PC-9 (cell line): ENCODE data around the gene WDR44. TPM values are rescaled to one million over a fixed set of nuclear protein-coding genes. Genes with fewer than 3 reads are reported as not detected.

Source experiments
- BruUV-seq: library from RNA; stranded (reverse); fragments of 400-500 nt; replicated peaks from 2 replicates; lab custom pipeline; 2021; lab: Mats Ljungman, UMichigan
- CTCF ChIA-PET: fragments of 300-600 bp; sonication (Branson Sonifier 250); formaldehyde crosslinking; loops from one replicate; lab custom pipeline; 2022; ENCODE audit warnings: antibody characterized with exemption; lab: Charles Lee
- POLR2A ChIA-PET: fragments of 300-600 bp; sonication (Branson Sonifier 250); formaldehyde crosslinking; loops from one replicate; lab custom pipeline; 2022; ENCODE audit warnings: antibody characterized with exemption; ENCODE audit not compliant: unreplicated experiment; lab: Charles Lee
- DNase-seq, 2 experiments: peaks; one replicate each; pipeline versions ENCODE4 v3.0.0 to v3.0.0-alpha.2; 2015 to 2022; ENCODE audit warnings: mixed read lengths in 1 of 2
- H2AFZ ChIP-seq: fragments of 200-600 bp; sonication (generic); 2 replicates; pipeline ENCODE4 v1.8.1; 2017; ENCODE audit warnings: antibody characterized with exemption
- H3F3A ChIP-seq: fragments of 200-600 bp; sonication (generic); 2 replicates; pipeline ENCODE4 v1.8.1; 2017; ENCODE audit warnings: antibody characterized with exemption, mild to moderate bottlenecking, low read depth; ENCODE audit not compliant: insufficient read depth
- H3K27ac ChIP-seq: fragments of 200-600 bp; sonication (generic); 2 replicates; pipeline ENCODE4 v1.6.1; 2016; ENCODE audit warnings: mixed run types
- H3K27me3 ChIP-seq: fragments of 200-600 bp; sonication (generic); 2 replicates; pipeline ENCODE4 v1.6.1; 2016; ENCODE audit warnings: low read depth, mixed run types; ENCODE audit not compliant: insufficient read depth
- H3K36me3 ChIP-seq: fragments of 200-600 bp; sonication (generic); 2 replicates; pipeline ENCODE4 v1.6.1; 2016; ENCODE audit warnings: low read depth, mixed run types
- H3K4me1 ChIP-seq: fragments of 200-600 bp; sonication (generic); replicated peaks from 2 replicates; pipeline ENCODE4 v1.6.1; 2016; ENCODE audit warnings: mixed run types; ENCODE audit not compliant: insufficient read depth
- H3K4me2 ChIP-seq: fragments of 200-600 bp; sonication (generic); 2 replicates; pipeline ENCODE4 v1.6.1; 2017; ENCODE audit warnings: mixed run types
- H3K4me3 ChIP-seq: fragments of 200-600 bp; sonication (generic); 2 replicates; pipeline ENCODE4 v1.6.1; 2016; ENCODE audit warnings: mixed run types
- H3K79me2 ChIP-seq: fragments of 200-600 bp; sonication (generic); 2 replicates; pipeline ENCODE4 v1.6.1; 2017; ENCODE audit warnings: low read depth, mixed run types
- H3K9me2 ChIP-seq: fragments of 200-600 bp; sonication (generic); 2 replicates; pipeline ENCODE4 v1.8.1; 2017; ENCODE audit warnings: mild to moderate bottlenecking; ENCODE audit not compliant: insufficient read depth
- H3K9me3 ChIP-seq: fragments of 200-600 bp; sonication (generic); 2 replicates; pipeline ENCODE4 v1.8.1; 2016; ENCODE audit warnings: low read depth; ENCODE audit not compliant: insufficient read depth
- H4K20me1 ChIP-seq: fragments of 200-600 bp; sonication (generic); 2 replicates; pipeline ENCODE4 v1.8.1; 2017; ENCODE audit not compliant: insufficient read depth
- EZH2 ChIP-seq: fragments of 200-600 bp; sonication (generic); IDR thresholded peaks from 2 replicates; pipeline ENCODE4 v1.8.0; 2017; ENCODE audit warnings: antibody characterized with exemption, low read depth
- intact Hi-C: fragments of 100-400 bp; cut with micrococcal nuclease; formaldehyde crosslinking; loops from one replicate; pipeline ENCODE4 v1.10.0; 2022; ENCODE audit not compliant: unreplicated experiment
- total RNA-seq: library from RNA; stranded (reverse); gene quantifications from 2 replicates; pipeline ENCODE4 v1.2.3, GENCODE V29; 2021
- TF ChIP-seq, protein P1 (sequence below): fragments of 200-600 bp; sonication (generic); conservative IDR thresholded peaks from 2 replicates; pipeline ENCODE4 v1.6.1; 2017; ENCODE audit warnings: mixed run types, antibody characterized with exemption, mild to moderate bottlenecking, moderate library complexity

The WDR44 gene
- total RNA-seq, 1 experiment from 2014 or later, result 30.9 TPM

DNA sequence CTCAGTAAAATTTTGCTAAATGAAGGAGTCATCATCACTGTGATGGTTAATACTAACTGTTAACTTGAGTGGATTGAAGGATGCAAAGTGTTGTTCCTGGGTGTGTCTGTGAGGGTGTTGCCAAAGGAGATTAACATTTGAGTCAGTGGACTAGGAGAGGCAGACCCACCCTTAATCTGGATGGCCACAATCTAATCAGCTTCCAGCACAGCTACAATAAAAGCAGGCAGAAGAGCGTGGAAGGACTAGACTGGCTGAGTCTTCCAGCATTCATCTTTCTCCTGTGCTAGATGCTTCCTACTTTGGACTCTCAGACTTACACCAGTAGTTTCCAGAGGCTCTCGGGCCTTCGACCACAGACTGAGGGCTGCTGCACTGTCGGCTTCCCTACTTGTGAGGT lies 21.3 kb upstream of the WDR44 start:
- ChIA-PET CTCF (no interaction called here), POLR2A (no interaction called here)
- intact Hi-C loops, result no loop called here
- TF ChIP-seq EZH2, result no peak
- TF ChIP-seq, protein P1, sequence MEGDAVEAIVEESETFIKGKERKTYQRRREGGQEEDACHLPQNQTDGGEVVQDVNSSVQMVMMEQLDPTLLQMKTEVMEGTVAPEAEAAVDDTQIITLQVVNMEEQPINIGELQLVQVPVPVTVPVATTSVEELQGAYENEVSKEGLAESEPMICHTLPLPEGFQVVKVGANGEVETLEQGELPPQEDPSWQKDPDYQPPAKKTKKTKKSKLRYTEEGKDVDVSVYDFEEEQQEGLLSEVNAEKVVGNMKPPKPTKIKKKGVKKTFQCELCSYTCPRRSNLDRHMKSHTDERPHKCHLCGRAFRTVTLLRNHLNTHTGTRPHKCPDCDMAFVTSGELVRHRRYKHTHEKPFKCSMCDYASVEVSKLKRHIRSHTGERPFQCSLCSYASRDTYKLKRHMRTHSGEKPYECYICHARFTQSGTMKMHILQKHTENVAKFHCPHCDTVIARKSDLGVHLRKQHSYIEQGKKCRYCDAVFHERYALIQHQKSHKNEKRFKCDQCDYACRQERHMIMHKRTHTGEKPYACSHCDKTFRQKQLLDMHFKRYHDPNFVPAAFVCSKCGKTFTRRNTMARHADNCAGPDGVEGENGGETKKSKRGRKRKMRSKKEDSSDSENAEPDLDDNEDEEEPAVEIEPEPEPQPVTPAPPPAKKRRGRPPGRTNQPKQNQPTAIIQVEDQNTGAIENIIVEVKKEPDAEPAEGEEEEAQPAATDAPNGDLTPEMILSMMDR, result no peak
- Histone ChIP-seq H3F3A (no peaks in the 10 kb centered on the region), H3K9me3 (no peaks in the 10 kb centered on the region), H3K9me2 (no peaks in the 10 kb centered on the region), H3K36me3 (no peaks in the 10 kb centered on the region), H3K27ac (no peak overlapping the region), H3K79me2 (no peaks in the 10 kb centered on the region), H3K4me2 (no peak overlapping the region), H2AFZ (no peak overlapping the region), H4K20me1 (no peaks in the 10 kb centered on the region), H3K4me3 (no peak overlapping the region), H3K27me3 (no peaks in the 10 kb centered on the region), H3K4me1 (no peaks in the 10 kb centered on the region)
- no peak for DNase-seq
- no TSS peak for BruUV-seq

DNA sequence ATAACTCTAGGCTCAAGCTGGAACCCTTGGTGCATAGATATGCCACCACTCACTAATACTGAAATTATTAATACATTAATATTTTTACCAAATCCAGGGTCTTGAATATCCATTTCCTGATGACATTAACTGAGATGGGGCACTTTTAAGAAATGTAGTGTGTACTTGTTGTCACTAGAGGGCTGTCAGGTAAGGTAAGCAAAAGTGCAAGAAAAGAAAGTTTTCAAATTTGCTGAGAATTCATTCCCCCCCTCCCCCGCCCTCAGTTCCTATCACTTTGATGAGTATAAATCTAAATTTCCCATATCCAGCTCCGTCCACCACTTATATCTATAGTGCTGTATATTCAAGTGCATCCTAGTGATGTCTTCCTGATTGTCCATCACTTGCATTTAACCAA lies 20.5 kb upstream of the WDR44 start:
- Histone ChIP-seq H3K27me3 (no peaks in the 10 kb centered on the region), H3F3A (no peaks in the 10 kb centered on the region), H4K20me1 (no peaks in the 10 kb centered on the region), H3K4me2 (no peak overlapping the region), H3K36me3 (no peaks in the 10 kb centered on the region), H3K27ac (no peak overlapping the region), H3K9me2 (no peaks in the 10 kb centered on the region), H3K4me3 (no peak overlapping the region), H3K9me3 (no peaks in the 10 kb centered on the region), H3K4me1 (no peaks in the 10 kb centered on the region), H3K79me2 (no peaks in the 10 kb centered on the region), H2AFZ (no peak overlapping the region)
- DNase-seq, result no peak
- BruUV-seq, result no TSS peak
- no peak for TF ChIP-seq EZH2
- TF ChIP-seq, protein P1, result peak; percentile 58
- intact Hi-C loops, result no loop called here
- ChIA-PET POLR2A (no interaction called here), CTCF (interaction anchor here (0.6 kb wide), 2 partner anchors 271 to 311 kb away, joined by 3 to 9 read pairs; no protein-coding TSS in a partner anchor)

DNA sequence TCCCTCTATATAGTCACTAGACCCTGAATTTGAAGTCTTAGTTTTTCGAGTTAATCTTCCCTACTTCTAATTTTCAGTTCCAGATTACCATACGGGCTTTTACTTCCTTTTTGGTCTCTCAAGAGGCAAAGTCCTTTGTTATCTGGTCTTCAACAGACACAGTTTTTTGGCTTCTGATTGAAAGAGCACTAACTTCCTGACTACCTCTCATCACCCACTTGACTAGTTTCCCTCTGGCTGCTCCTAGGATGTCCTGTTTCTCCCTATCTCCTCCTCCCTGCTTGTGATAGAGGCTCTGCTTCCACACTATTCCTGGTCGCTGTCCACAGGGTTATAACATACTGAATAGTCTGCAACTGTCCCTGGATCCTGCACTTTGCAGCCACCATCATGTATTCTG lies 16.7 kb upstream of the WDR44 start:
- H3K27ac ChIP-seq, result no peak overlapping the region
- H3K4me2 ChIP-seq, result no peak overlapping the region
- H3K9me2 ChIP-seq, result no peaks in the 10 kb centered on the region
- DNase-seq, result no peak
- no TSS peak for BruUV-seq
- no peak for TF ChIP-seq EZH2
- intact Hi-C loops, result no loop called here
- H2AFZ ChIP-seq, result no peak overlapping the region
- ChIA-PET POLR2A (interaction anchor here (0.5 kb wide), 1 partner anchor 259 kb away, joined by 3 read pairs; no protein-coding TSS in a partner anchor), CTCF (no interaction called here)
- H3K4me1 ChIP-seq, result no peaks in the 10 kb centered on the region
- no peaks in the 10 kb centered on the region for H4K20me1 ChIP-seq
- H3F3A ChIP-seq, result no peaks in the 10 kb centered on the region
- no peaks in the 10 kb centered on the region for H3K9me3 ChIP-seq
- H3K36me3 ChIP-seq, result no peaks in the 10 kb centered on the region
- H3K79me2 ChIP-seq, result no peaks in the 10 kb centered on the region
- no peak overlapping the region for H3K4me3 ChIP-seq
- H3K27me3 ChIP-seq, result no peaks in the 10 kb centered on the region

DNA sequence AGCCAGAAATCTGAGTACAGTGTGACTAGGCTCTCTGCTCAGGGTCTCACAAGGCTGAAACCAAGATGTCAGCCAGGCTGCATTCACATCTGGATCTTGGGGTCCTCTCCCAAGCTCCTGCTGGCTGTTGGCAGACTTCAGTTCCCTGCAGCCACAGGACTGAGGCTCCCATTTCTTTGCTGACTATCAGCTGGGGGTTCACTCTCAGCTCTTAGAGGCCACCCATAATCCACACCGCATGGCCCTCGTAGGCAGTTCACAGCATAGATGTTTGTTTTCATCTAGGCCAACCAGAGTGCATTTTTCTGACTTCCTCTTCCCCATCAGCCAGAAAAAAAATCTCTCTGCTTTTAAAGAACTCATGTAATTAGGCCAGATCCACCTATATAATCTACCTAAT lies 8.2 kb upstream of the WDR44 start:
- Histone ChIP-seq H3K27ac (no peak overlapping the region), H3K9me3 (no peaks in the 10 kb centered on the region), H2AFZ (no peak overlapping the region), H3K4me1 (no peaks in the 10 kb centered on the region), H3K79me2 (no peaks in the 10 kb centered on the region), H3F3A (no peaks in the 10 kb centered on the region), H3K36me3 (no peaks in the 10 kb centered on the region), H3K9me2 (no peaks in the 10 kb centered on the region), H3K27me3 (no peaks in the 10 kb centered on the region), H3K4me3 (no peak overlapping the region), H3K4me2 (no peak overlapping the region), H4K20me1 (no peaks in the 10 kb centered on the region)
- TF ChIP-seq, protein P1, result no peak
- no peak for TF ChIP-seq EZH2
- CTCF ChIA-PET, result no interaction called here
- POLR2A ChIA-PET, result no interaction called here
- no peak for DNase-seq
- BruUV-seq, result no TSS peak
- intact Hi-C loops, result no loop called here
